SK-N-MC (cell line): ENCODE data around the gene WBP4.

Experiments used
- DNase-seq: peaks from one replicate; pipeline ENCODE4 v3.0.0-alpha.2; 2011; ENCODE audit warnings: low read depth, low spot score
- H3K27ac ChIP-seq: fragments of 200-600 bp; sonication (generic); 2 replicates; pipeline ENCODE4 v1.5.1; 2016; ENCODE audit warnings: mixed run types
- H3K36me3 ChIP-seq: fragments of 200-600 bp; sonication (generic); 2 replicates; pipeline ENCODE4 v1.6.1; 2017; ENCODE audit warnings: antibody characterized with exemption, low read length, mixed read lengths; ENCODE audit not compliant: insufficient read depth
- H3K4me3 ChIP-seq: fragments of 200-600 bp; sonication (generic); 2 replicates; pipeline ENCODE4 v1.5.1; 2016
- H3K9ac ChIP-seq: fragments of 200-600 bp; sonication (generic); 2 replicates; pipeline ENCODE4 v1.8.0; 2017; ENCODE audit warnings: mixed run types, mixed read lengths; ENCODE audit not compliant: insufficient read length
- H3K9me3 ChIP-seq: fragments of 200-600 bp; sonication (generic); 2 replicates; pipeline ENCODE4 v1.6.1; 2017; ENCODE audit warnings: low read depth, mild to moderate bottlenecking, antibody characterized with exemption, low read length, moderate library complexity, mixed read lengths
- EZH2 ChIP-seq: fragments of 200-600 bp; sonication (generic); IDR thresholded peaks from one replicate; pipeline ENCODE4 v1.6.1; 2017; ENCODE audit warnings: antibody characterized with exemption
- FOXP2 ChIP-seq: optimal IDR thresholded peaks from 2 replicates; pipeline ENCODE3; 2011; ENCODE audit warnings: mild to moderate bottlenecking, moderate library complexity; ENCODE audit not compliant: insufficient read depth; ENCODE audit errors: extremely low read length, control extremely low read depth
- POLR2AphosphoS5 ChIP-seq: IDR thresholded peaks from 2 replicates; pipeline ENCODE4 v1.6.1; 2012; ENCODE audit warnings: mild to moderate bottlenecking, low read depth, low read length, borderline replicate concordance

WBP4 gene

GRCh38 chr13:41054919-41055619 is 6.2 kb upstream of the WBP4 start:
- H3K27ac ChIP-seq, result no peak overlapping the region
- TF ChIP-seq POLR2AphosphoS5 (no peak), FOXP2 (no peak)
- no peaks in the 10 kb centered on the region for H3K36me3 ChIP-seq
- H3K9me3 ChIP-seq, result no peaks in the 10 kb centered on the region
- no peak overlapping the region for H3K9ac ChIP-seq
- no peak overlapping the region for H3K4me3 ChIP-seq
- no peak for DNase-seq

GRCh38 chr13:41056194-41056593 is 5.1 kb upstream of the WBP4 start:
- Histone ChIP-seq H3K9ac (no peak overlapping the region), H3K36me3 (no peaks in the 10 kb centered on the region), H3K4me3 (no peak overlapping the region), H3K27ac (no peak overlapping the region), H3K9me3 (no peaks in the 10 kb centered on the region)
- TF ChIP-seq FOXP2 (no peak), EZH2 (no peak), POLR2AphosphoS5 (no peak)
- DNase-seq, result no peak

- H3K4me3 ChIP-seq, result no peak overlapping the region
- no peak for DNase-seq
- H3K9me3 ChIP-seq, result no peaks in the 10 kb centered on the region
- no peak overlapping the region for H3K9ac ChIP-seq
- TF ChIP-seq EZH2 (no peak), FOXP2 (no peak), POLR2AphosphoS5 (no peak)
- H3K27ac ChIP-seq, result no peak overlapping the region
- no peaks in the 10 kb centered on the region for H3K36me3 ChIP-seq
These were observed 4.2 kb upstream of the WBP4 start for GRCh38 chr13:41056826-41057711.

- no peak for DNase-seq
- Histone ChIP-seq H3K36me3 (no peaks in the 10 kb centered on the region), H3K27ac (peak overlapping the region; percentile 99), H3K9me3 (no peaks in the 10 kb centered on the region), H3K4me3 (peak overlapping the region; percentile 87), H3K9ac (peak overlapping the region; percentile 85)
- TF ChIP-seq POLR2AphosphoS5 (no peak), FOXP2 (no peak), EZH2 (no peak)
These were observed 2.8 kb upstream of the WBP4 start for GRCh38 chr13:41058295-41059070.

- Histone ChIP-seq H3K4me3 (peak overlapping the region; percentile 87), H3K36me3 (peaks cover 7% of the 10 kb centered on the region), H3K9ac (peak overlapping the region; percentile 85), H3K9me3 (no peaks in the 10 kb centered on the region), H3K27ac (peak overlapping the region; percentile 99)
- no peak for DNase-seq
- TF ChIP-seq POLR2AphosphoS5 (no peak), FOXP2 (no peak), EZH2 (no peak)
These were observed 1.7 kb upstream of the WBP4 start for GRCh38 chr13:41059456-41060081.

- H3K36me3 ChIP-seq, result peaks cover 13% of the 10 kb centered on the region
- peak overlapping the region; percentile 85 for H3K9ac ChIP-seq
- peak overlapping the region; percentile 99 for H3K27ac ChIP-seq
- H3K9me3 ChIP-seq, result no peaks in the 10 kb centered on the region
- TF ChIP-seq EZH2, result no peak
- TF ChIP-seq FOXP2, result no peak
- TF ChIP-seq POLR2AphosphoS5, result peak; percentile 51; the same call in 1 of the 2 replicates
- peak overlapping the region; percentile 87 for H3K4me3 ChIP-seq
- DNase-seq, result peak; percentile 77
These were observed 1.1 kb upstream of the WBP4 start for GRCh38 chr13:41060082-41060723.

GRCh38 chr13:41060724-41061074 is 610 bp upstream of the WBP4 start:
- DNase-seq, result no peak
- TF ChIP-seq POLR2AphosphoS5 (peak; percentile 7; the same call in 1 of the 2 replicates), EZH2 (no peak)
- Histone ChIP-seq H3K27ac (peak overlapping the region; percentile 99), H3K4me3 (peak overlapping the region; percentile 87), H3K36me3 (peaks cover 18% of the 10 kb centered on the region), H3K9ac (peak overlapping the region; percentile 85), H3K9me3 (no peaks in the 10 kb centered on the region)
